K562 (cell line): ENCODE data around the gene PRR19. TPM values are rescaled to one million over a fixed set of nuclear protein-coding genes. Genes with fewer than 3 reads are reported as not detected.

ENCODE experiments used
- CHD7 ChIP-seq: fragments of 200-600 bp; sonication (generic); IDR thresholded peaks from one replicate; pipeline ENCODE4 v1.6.1; 2012; ENCODE audit warnings: mild to moderate bottlenecking, low read depth, low read length, inconsistent platforms
- CSDE1 ChIP-seq, 2 experiments: fragments of 450-650 bp; IDR thresholded peaks; 2 replicates each; pipeline ENCODE4 v1.6.1; 2016; ENCODE audit warnings: mild to moderate bottlenecking in 1 of 2
- HMG20A ChIP-seq: fragments of 450-650 bp; formaldehyde crosslinking; conservative IDR thresholded peaks from 2 replicates; pipeline ENCODE4 v1.4.0; 2020; ENCODE audit warnings: mild to moderate bottlenecking, mixed read lengths
- KAT7 ChIP-seq: sonication (generic); formaldehyde crosslinking; IDR thresholded peaks from 2 replicates; pipeline ENCODE4 v1.8.0; 2022; ENCODE audit warnings: missing genetic modification reagents, mild to moderate bottlenecking, borderline replicate concordance
- MCM2 ChIP-seq: fragments of 450-650 bp; IDR thresholded peaks from 2 replicates; pipeline ENCODE4 v1.6.1; 2017; ENCODE audit warnings: low read depth, mild to moderate bottlenecking
- MED1 ChIP-seq: sonication (generic); formaldehyde crosslinking; IDR thresholded peaks from 2 replicates; pipeline ENCODE4 v1.8.1; 2023; ENCODE audit warnings: missing genetic modification reagents, borderline replicate concordance
- MEF2A ChIP-seq: IDR thresholded peaks from 2 replicates; pipeline ENCODE4 v1.6.1; 2011; ENCODE audit warnings: low read depth, mild to moderate bottlenecking, low read length, moderate library complexity; ENCODE audit not compliant: control insufficient read depth
- MTA2 ChIP-seq: fragments of 450-650 bp; IDR thresholded peaks from 2 replicates; pipeline ENCODE4 v1.6.1; 2016; ENCODE audit warnings: low read depth
- UBTF ChIP-seq, 2 experiments: IDR thresholded peaks; 2 replicates each; pipeline ENCODE4 v1.6.1; 2012; ENCODE audit warnings: improper control_type of control experiment in 2 of 2, low read depth in 2 of 2, low read length in 2 of 2, borderline replicate concordance in 1 of 2
- YY1 ChIP-seq, 3 experiments: IDR thresholded peaks; 2 replicates each; pipeline ENCODE4 v1.6.1; 2011; ENCODE audit warnings: low read length in 2 of 3, mild to moderate bottlenecking in 2 of 3, moderate library complexity in 2 of 3, borderline replicate concordance in 1 of 3, control low read depth in 1 of 3, low read depth in 1 of 3; ENCODE audit not compliant: insufficient read depth in 3 of 3, insufficient replicate concordance in 2 of 3, control insufficient read depth in 1 of 3, insufficient read length in 1 of 3; ENCODE audit errors: extremely low read depth in 1 of 3
- ZNF175 ChIP-seq: fragments of 200-800 bp; sonication (Bioruptor generic); IDR thresholded peaks from 2 replicates; pipeline ENCODE4 v1.6.1; 2016; ENCODE audit warnings: low read depth, mild to moderate bottlenecking, missing genetic modification characterization, missing compliant biosample characterization
- ZNF79 ChIP-seq: fragments of 250-450 bp; sonication (Bioruptor Pico); IDR thresholded peaks from 2 replicates; pipeline ENCODE4 v1.4.0; 2020; ENCODE audit warnings: low read depth, mild to moderate bottlenecking, moderate library complexity
- polyA plus RNA-seq, 8 experiments: library from polyadenylated mRNA; depleted of rRNA in 4 of 8; stranded (reverse) in 5 of 8; unstranded in 3 of 8; fragments of >200 nt; fragmentation: Nextera tagmentation in 2 of 8; fragmentation: Illumina TruSeq in 1 of 8; extraction: Ambion mirVana in 2 of 8; extraction: Trizol in 1 of 8; gene quantifications; 2 replicates each; pipeline versions ENCODE4 v1.2.1 to v1.2.3, GENCODE V29; 2011 to 2014; ENCODE audit warnings: inconsistent platforms in 1 of 8, missing spikeins in 1 of 8
- total RNA-seq, 7 experiments: library from RNA; depleted of rRNA in 6 of 7; stranded (reverse); fragments of >200 nt in 6 of 7; fragmentation: Illumina TruSeq in 2 of 7; extraction: Trizol in 2 of 7; gene quantifications; 2 replicates each; pipeline versions ENCODE4 v1.2.1 to v1.2.3, GENCODE V29; 2011 to 2021; ENCODE audit warnings: low replicate concordance in 1 of 7

The PRR19 gene
- total and polyA plus RNA-seq, 9 of the 15 experiments (the other 6 are each of a cell fraction or from before 2014, with no cell fraction given): 0.10 to 1.6 (median 0.54) TPM

GRCh38 chr19:42253245-42254088 lies 48.5 kb upstream of the PRR19 start (continued):
- TF ChIP-seq CHD7 (no peak), MCM2 (no peak), MTA2 (no peak), ZNF79 (no peak), ZNF175 (no peak), YY1 (IDR thresholded peaks at IDR 0.05; ENCODE audit: borderline replicate concordance in 1 of 3, control insufficient read depth in 1 of 3, extremely low read depth in 1 of 3, insufficient read depth in 3 of 3, insufficient read length in 1 of 3, insufficient replicate concordance in 2 of 3, low read depth in 1 of 3, low read length in 2 of 3) (peak in 2 of 3 experiments; percentile 35 to 62), HMG20A (CRISPR knock-in tag) (no peak), KAT7 (no peak), UBTF (IDR thresholded peaks at IDR 0.05; ENCODE audit: borderline replicate concordance in 1 of 2, low read depth in 2 of 2, low read length in 2 of 2) (0 out of 4 replicates have a peak, but pooled peaks of 1 of the 2 experiments have one; percentile 40), CSDE1 (IDR thresholded peaks at IDR 0.05) (no peak), MED1 (CRISPR knock-in tag) (no peak), MEF2A (no peak)
